NCI-H1105 treated with DMSO at 0.1 percent for 48 hours (cell line): ENCODE results near the gene ARHGAP10.
A peak's percentile ranks its signal among the peaks of the same experiment; 100 is the strongest.

Source experiments
- DNase-seq: peaks from one replicate; lab custom pipeline; 2025; lab: John Stamatoyannopoulos, UW

Gene ARHGAP10

GRCh38 chr4:147731580-147732517 lies at the start of gene ARHGAP10:
Gene ARHGAP10, plus strand, starts transcription at chr4:147732088. Its CDS starts 214 bp downstream, at chr4:147732302.
- peak; percentile 56 for DNase-seq

DNA sequence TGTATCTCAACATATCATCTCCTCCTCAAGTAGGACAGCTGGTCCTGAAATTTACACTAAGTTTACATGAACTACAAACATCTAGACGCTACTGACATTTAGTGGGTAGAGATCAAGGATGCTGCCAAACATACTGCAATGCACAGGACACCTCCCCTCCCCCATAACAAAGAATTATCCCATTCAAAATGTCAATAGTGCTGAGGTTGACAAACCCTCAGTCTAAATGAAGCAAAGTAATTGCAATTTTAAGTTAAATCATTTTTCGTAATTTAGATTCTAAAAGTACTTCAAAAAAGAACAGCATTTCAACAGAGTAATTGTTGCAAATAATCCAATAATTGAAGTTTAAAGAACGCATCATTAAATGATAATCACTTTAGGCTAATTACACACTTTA lies 49.1 kb upstream of the ARHGAP10 start:
- peak; percentile 54 for DNase-seq

- peak; percentile 43 for DNase-seq
These were observed 48.7 kb upstream of the ARHGAP10 start for GRCh38 chr4:147683188-147683591.

DNA sequence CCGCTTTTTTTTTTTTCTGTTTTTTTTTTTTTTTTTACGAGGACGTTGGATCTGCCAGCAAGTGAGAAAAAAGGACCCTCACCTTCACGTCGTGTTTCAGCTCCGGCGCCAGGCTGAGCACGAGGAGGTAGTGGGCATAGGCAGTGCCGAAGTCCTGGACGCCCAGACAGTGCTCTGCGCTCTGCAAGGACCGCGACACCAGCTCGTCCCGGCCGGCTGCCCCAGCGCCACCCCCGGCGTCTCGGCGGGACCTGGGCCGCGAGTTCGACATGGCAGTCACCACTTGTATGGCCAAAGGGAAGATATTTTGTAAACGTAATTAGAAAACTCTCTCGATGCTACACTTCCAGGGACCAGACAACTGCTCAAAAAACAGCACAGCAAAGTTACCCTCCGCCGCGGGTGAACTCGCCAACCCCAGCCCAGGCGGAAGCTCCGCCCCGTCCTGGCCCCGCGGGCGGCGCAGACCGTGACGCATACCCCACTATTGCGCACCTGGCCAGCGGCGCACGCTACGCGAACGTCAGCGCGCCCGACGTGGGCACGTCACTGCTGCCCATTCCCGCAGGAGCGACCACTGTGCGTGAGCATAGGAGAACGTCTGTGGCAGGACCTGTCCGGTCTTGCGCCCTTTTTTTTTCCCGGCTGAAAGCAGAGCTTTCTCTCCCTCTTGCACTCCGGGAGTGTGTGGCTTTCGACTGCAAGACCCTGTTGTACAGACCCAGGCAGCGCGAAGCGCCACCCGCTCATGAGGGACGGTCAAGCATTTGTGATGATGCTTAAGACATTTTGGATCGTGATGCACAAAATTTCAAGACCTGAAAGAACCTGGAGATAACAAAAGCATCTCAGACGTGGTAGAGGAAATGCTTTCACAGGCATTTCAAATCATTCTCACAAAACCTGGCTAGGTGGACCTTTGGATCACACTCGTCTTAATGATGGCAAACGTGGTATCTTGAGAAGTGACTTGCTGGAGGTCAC lies 47.9 kb upstream of the ARHGAP10 start, which contains the start of gene PRMT9:
TSS of gene PRMT9 (minus strand) at position 447 of the 984 bp plus-strand sequence. CDS start at position 271, 176 bp downstream.
- peak; percentile 75 for DNase-seq

DNA sequence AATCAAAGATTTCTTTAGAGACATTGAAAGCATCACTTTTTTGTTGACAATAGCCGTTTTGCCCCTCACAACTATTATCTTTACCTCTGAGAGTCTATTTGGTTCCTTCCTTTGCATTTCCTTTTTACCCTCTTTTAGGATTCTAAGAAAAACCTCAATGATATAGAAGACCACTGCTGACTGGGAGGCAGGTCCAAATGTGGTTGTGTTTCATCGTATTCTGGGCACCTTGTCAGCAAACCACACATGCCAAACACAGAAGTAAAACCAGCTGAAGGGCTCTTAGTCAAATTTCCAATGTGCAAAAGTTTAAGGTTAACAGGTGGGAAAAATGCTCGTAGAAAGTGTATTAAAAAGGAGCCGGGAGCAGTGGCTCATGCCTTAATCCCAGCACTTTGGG lies 42.8 kb upstream of the ARHGAP10 start:
- no peak for DNase-seq

DNA sequence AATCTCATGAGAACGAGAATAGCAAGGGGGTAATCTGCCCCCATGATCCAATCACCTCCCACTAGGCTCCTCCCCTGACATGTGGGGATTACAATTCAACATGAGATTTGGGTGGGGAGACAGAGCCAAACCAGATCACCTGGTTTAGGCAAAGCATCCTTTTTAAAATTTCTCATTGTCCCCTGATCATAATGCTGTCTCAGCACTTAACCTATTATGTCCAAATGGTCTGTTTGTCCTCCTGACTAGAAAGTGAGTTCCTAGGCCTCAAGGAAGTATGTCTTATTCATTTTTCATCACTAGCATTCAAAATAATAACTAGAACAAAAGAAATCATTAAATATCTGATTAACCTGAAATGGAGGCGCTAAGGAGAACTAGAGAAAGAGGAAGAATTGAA lies 40.1 kb upstream of the ARHGAP10 start:
- DNase-seq: no peak

DNA sequence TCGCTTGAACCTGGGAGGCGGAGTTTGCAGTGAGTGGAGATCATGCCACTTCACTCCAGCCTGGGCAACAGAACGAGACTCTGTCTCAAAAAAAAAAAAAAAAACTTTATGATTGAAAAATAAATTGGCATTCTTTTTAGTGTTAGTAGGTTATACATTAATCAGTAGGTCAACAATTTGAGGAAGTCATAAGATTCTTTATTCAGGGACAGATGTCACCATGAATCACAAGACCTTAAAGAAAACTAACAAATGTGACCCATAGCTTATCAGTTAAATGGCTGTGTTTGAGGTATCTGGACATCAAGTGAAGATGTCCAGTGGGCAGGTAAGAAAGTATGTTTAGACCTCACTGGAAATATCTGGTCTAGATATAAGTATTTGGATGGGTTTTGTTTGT lies 38.7 kb upstream of the ARHGAP10 start:
- no peak for DNase-seq

DNA sequence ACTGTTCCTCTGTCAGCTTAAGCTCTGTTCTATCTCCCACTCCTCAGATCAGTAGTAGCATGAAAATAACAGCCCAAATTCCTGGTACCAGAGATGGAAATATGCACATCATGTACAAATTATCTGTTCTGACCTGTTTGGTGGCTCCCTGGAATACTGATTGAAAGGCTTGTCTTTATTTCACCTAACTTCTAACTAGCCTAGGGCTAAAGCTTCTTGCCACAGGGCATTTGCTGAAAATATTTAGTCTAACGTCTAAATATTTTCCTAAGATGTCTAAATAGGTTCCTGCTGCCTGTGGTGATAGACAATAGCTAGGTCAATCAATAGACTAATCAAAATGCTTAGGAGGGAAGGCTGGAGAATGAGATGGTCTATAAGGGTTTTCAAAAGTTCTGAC lies 35.0 kb upstream of the ARHGAP10 start:
- no peak for DNase-seq

DNA sequence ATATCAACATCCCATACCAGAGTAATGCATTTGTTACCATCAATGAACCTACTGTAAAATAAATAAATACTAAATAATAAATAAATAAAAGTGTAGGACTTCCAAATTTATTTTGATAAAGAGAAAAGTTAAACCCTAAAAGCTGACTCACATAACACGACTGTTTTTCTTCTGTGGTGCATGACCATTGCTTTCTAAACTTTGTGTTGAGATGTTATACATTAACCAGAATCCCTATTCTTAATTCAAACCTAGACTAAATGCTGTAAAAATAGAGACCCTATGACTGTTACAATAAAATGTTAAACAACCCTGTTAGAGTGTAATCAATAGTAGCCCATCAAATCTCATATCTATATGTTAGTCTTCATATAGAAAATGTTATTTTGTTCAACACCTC lies 27.0 kb upstream of the ARHGAP10 start:
- no peak for DNase-seq

DNA sequence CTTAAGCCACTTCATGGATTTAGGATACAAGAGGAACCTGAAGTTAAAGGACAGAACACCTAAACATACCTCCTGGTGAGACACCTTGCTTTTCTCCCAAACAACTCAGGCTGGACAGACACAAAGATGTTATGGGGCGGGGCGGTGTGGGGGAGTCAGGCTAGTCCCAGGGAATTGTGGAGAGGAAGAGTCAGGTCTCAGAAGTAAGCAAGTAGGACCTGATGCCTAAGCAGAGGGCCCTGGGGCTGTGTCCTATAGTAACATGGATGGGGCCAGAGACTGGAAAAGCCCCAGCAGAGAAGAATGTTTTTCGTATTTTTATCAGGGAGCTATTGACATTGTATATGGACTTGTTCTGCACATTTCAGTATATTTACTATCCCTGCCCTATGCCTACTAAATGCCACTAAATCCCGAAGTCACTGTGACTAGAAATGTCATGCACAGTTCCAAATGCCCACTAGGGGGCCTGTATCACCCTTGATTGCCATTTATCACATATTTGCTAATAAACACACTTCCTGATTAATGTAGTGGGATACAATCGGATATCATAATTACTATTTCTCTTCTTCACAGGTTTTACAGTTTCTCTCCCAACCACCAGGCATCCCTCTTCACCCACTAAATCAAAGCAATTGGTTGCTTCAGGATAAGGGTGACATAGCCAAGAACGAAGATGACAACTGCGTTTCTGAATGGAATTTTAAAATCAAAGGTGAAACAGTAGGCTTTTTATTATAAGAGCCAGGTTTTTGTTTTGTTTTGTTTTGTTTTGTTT lies 23.8 kb upstream of the ARHGAP10 start:
- peak; percentile 20 for DNase-seq

DNA sequence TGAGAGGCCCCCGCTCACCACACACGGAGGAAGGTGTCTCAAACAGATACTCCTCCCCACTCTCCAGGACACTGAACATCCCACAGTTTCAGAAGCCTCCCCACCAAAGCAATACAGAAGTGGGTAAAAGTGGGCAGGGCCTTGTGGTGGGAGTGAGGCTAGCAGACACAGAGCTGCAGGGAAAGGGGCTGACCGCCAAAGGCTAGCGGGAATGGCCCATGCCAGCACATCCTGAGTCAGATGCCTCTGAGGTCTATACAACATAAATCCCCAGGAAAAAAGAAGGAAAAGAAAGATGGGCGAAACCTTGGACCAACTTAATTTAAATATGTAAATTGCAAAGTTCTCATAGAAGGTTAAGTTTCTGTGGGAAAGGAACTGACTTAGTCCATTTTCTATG lies 21.9 kb upstream of the ARHGAP10 start:
- no peak for DNase-seq

GRCh38 chr4:147714575-147715401 lies 17.1 kb upstream of the ARHGAP10 start:
- no peak for DNase-seq

GRCh38 chr4:147717878-147718277 lies 14.0 kb upstream of the ARHGAP10 start:
- DNase-seq: no peak

- DNase-seq: no peak
These were observed 8.6 kb upstream of the ARHGAP10 start for GRCh38 chr4:147723326-147723725.

- no peak for DNase-seq
These were observed 7.3 kb upstream of the ARHGAP10 start for GRCh38 chr4:147724468-147725201.

DNA sequence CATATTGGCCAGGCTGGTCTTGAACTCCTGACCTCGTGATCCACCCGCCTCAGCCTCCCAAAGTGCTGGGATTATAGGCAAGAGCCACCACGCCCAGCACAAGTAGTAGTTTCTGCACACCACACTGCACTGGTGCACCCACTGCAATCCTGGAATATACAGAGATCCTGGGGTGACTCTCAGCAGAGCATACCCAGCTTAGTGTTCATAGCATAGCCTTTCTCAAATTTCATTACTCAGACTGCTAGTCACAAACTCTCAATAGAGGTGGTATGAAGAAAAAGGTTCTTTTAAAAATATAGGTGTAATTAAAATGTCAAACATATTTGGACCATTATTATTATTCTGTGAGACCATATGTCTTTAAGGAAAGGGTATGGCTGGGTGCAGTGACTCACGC lies 6.2 kb upstream of the ARHGAP10 start:
- no peak for DNase-seq

DNA sequence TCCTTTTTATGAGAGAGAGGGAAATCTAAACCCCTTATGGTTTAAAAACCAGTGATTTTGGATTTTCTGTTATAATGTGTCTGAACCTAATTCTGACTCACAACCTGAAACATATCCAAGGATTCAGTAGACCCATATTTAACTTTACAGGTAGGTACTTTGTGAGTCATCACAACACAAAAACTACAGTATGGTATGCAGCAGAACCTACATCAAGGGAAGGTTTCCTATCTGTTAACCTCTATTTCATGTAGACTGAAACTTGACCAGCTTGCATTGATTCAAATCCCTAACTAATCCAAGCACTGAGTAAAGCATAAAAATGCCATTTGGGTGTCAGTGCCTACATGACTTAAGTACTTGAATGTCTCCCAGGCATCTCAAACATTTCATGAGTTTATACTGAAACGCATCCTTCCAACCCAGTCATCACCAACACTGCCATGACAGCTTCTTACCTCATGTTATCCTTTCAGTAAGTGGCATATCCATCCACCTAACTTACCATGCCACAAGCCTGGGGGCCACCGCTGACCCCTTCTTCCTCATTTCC lies 4.3 kb upstream of the ARHGAP10 start:
- DNase-seq: no peak

DNA sequence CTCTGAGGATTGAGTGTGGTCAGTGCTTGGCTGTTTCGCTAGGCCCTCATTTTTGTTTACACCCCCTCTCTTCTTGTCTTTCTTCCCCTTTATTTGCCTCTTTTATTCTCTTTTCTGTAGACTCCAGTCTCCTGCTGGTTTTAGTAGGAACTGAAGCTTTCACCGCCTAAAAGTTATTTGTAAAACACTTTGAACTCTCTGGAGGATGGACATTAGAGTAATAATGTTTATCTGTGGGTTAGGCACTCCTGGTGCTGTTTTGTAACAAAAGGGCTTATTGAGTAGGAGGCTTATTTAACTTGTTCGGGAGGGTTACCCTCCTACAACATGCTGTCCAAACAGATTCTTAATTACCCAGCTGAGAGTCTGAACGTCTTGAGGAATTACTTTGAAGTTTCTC lies 1.6 kb upstream of the ARHGAP10 start:
- DNase-seq: no peak

DNA sequence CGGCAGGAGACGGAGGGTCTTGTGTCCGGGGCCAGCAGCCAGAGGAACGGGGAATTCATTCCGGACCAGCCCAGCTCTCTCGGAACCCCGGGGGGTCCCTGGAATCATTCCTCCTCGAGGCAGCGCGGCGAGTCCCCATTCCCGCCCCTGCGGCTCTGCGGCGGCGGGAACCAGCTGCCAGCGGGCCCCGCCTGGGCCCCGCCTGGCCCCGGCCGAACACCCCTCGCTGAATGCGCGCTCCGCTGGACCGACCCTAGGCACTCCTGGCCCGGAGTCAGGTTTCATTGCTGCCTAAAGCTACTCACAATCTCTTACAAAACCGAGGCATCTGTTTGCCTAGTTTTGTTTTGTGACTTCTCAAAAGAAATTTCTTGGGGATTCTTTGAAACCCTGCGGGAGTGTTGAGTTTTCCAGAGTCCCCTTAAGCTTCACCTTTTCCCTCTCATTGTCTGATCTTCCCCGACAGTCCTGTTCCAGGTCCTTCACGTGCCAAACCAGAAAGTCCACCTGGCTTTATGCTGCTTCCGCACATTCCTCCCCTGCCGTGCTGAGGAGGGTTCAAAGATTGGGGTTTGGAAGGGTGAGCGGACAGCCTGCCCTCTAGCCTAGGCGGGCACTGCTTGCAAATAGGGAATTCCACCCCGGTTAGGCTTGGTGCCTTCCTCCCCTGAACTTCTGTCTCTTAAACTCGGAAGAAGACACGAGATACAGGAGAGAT lies 789 bp downstream of the ARHGAP10 start:
- peak; percentile 11 for DNase-seq
